HG03575 (cell line): ENCODE results near the gene SLC36A2.

Experiments
- ATAC-seq: cut with Tn5 transposase; IDR thresholded peaks from one replicate; pipeline ENCODE4 v1.9.1; 2021; ENCODE audit not compliant: unreplicated experiment, insufficient number of reproducible peaks, low FRiP score; ENCODE audit errors: extremely low read depth

Gene SLC36A2

DNA sequence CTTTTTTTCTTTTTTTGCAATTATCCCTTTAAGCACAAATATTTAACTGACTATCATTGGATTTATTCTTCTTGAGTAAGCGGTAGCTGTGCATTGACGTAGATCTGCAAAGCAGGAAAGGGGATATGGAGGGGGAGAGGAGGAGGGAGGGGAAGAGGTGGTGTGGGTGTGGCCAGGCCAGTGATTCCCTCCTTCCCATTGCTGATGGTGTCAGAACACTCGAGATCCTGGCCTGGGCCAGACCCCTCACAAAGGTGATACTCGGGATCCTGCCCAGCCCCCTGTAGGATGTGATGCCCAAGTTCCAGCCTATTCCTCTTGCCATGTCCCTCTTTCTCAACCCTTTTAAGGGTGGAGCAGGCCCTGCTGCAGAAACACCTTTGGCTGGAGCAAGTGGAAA is 53.7 kb downstream of the SLC36A2 start:
- no peak for ATAC-seq

GRCh38 chr5:151288180-151288579 is 59.2 kb downstream of the SLC36A2 start:
- no peak for ATAC-seq

DNA sequence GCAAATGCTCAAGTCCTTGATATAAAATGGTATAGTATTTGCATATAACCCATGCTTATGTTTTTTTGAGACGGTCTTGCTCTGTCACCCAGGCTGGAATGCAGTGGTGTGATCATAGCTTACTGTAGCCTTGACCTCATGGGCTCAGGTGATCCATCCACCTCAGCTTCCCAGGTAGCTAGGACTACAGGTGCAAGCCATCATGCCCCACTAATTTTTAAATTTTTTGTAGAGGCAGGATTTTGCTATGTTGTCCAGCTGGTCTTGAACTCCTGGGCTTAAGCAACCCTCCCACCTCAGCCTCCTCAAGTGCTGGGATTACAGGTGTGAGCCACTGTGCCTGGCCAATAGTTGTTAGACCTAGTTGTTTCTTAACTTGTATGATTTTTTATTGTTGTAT is 61.1 kb downstream of the SLC36A2 start:
- no peak for ATAC-seq

- no peak for ATAC-seq
These were observed 61.7 kb downstream of the SLC36A2 start for GRCh38 chr5:151285683-151286082.

DNA sequence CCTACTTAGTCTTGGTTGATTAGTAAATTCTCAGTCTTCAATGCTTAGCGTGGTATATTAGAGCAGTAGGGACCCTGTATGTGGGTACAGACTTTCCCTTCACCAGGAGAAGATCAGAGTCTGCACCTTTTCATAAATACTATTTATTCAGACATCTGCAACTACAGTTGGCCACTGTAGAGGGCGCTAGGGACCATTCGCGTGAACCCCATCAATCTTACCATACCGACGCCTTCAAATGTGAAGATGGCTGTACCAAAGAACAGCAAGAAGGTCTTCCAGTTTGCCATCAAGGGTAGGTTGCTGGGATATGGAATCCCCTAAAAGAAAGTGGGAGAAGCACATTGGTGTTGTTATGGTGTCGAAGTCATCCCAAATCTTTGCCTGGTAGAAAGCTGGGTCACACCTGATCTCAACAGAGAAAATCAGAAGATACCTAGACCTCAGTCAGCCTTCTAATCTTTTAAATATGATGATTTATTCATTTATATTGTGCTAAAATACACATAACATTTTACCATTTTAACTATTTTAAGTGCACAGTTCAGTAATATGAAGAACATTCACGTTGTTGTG is 62.9 kb downstream of the SLC36A2 start:
- no peak for ATAC-seq

DNA sequence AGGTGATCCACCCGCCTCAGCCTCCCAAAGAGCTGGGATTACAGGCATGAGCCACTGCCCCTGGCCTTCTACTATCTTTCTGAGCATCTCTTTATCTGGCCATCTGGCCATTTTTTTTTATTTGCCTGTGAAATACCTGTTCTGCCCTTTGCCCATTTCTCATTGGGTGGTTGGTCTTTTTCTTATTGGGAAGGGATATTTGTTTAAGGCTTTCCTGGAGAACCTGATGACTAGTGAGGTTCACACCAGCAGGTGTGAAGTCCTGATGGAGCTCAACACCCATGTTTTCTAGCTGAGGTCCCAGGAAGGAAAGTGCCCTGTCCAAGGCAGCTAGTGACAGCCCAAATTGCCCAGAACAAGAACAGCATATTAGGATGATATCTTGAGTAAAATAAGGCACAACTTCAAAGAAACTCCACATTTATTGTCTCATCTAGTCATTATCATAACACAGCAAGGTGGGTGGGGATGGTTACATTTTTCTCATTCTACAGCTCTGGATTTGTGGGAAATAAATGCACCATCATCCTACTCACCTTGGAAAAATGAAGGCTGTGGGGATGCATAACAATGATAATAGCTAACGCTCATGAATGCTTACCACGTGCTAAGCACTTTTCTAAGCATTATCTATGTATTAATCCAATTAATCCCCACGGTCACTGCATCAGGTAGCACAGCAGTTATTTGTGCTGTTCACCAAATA is 64.1 kb downstream of the SLC36A2 start:
- ATAC-seq: no peak

DNA sequence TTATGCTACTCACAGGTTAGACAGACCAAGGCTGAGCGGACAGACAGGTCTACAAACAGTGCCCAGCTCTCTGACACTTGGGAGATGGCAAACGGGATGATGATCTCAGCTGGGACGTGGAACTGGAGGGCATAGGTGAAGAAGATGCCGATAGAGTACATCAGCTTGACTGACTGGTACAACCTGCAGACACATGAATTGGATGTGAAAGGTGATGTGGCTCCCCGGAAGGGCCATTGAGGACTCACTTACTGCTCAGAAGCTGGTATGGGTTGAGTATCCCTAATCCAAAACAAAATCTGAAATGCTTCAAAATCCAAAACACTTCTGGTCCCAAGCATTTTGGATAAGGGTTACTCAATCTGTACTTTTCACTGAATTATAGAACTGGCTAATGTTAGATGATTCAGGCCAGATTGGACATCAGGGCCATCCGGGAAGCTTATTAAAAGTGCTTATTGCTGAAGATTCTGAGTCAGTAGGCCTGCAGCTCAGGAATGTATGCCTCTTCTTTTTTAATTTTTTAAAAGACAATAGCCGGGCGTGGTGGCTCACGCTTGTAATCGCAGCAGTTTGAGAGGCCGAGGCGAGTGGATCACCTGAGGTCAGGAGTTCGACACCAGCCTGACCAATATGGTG is 66.2 kb downstream of the SLC36A2 start:
- ATAC-seq: no peak

DNA sequence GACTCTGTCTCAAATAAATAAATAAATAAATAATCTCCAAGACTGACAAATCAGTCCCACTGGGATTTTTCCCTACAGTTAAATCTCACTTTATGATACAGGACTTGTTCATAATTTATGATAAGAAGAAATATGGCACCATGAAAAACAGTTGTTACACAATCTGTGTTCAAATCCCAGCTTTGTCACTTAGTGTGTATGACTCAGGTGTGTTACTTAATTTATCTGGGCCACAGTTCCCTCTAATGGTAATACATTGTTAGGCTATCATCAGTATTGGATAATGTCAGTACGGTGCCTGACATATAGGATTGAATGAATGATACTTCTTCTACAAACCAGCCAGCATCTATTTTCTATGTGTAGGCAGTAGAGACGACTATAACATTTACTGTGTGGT is 66.9 kb downstream of the SLC36A2 start:
- no peak for ATAC-seq

- no peak for ATAC-seq
These were observed 68.5 kb downstream of the SLC36A2 start for GRCh38 chr5:151278845-151279244.

DNA sequence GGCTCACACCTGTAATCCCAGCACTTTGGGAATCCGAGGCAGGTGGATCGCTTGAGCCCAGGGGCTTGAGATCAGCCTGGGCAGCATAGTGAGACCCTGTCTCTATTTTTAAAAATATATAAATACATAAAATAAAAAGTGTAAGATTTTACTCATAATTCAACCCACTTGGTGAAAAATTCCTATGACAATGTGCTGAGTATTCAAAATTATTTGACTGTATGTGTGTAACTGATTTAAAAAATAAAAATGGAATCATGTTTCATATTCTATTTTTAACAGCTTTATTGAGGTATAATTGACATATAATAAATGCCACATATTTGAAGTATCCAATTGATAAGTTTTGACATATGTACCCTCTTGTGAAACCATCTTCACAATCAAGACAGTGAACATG is 71.6 kb downstream of the SLC36A2 start:
- ATAC-seq: no peak

GRCh38 chr5:151274666-151275065 is 72.7 kb downstream of the SLC36A2 start:
- no peak for ATAC-seq

DNA sequence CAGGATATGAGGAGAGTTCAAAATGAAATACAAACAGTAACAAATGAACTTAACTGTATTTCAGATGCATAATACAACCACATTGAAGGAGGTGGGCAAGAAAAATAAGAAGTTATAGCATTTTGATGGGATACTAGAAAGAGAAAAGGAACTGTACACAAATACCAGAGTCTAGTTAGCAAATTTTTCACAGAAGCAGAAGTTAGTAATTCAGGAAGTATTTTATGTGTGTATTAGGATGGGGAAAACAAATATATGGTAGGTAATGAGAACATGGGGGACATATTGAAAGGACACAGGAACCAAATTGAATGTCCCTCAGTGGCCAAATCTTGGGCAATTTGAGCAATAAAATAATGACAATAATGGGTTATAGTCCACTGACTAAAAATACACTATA is 76.0 kb downstream of the SLC36A2 start:
- ATAC-seq: no peak

DNA sequence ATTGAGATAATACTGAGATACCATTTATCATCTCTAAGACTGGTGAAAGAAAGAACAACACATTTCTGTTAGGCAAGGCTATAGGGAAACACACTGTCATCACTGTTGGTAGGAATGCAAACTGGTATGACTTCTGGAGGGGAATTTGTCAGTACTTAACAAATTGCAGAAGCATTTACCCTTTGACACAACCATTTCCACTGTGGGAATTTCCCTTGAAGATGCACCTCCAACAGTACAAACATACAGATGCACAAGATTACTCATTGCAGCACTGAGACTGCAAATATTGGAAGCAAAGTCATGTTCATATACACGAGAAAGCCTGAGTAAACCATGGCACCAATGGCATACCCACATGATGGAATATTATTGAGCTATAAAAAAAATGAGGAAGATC is 76.8 kb downstream of the SLC36A2 start:
- ATAC-seq: peak; percentile 90

- ATAC-seq: no peak
These were observed 79.7 kb downstream of the SLC36A2 start for GRCh38 chr5:151267491-151268260.
